ENCODE results near the gene ABHD18. TPM values are rescaled to one million over a fixed set of nuclear protein-coding genes. Genes with fewer than 3 reads are reported as not detected.

Gene ABHD18
- total RNA-seq, 1 donor from 2014 or later, result 14.7 TPM

DNA sequence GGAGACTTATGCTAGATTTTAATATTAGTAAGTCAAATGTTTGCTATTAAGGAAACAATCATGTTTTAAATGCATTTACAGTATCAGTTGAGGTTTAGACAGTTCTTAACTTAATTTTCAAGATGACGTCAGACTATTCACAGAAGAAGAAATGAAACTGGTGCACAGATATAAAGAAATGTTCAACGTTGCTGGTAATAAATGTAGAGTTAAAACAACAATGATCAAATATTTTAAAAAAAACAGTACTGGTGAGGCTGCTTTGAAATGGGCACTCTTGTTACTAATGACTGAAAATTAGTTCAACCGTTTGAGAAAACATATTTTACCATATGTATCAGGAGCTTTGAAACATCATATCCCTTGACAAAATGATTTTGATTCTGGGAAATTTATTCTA lies 44.2 kb downstream of the ABHD18 start:
- no peak overlapping the region for H3K4me3 Mint-ChIP-seq
- H3K9me3 Mint-ChIP-seq, result no peaks in the 10 kb centered on the region
- Histone ChIP-seq H3K27ac (no peak overlapping the region), H3K9me3 (ENCODE audit: low read depth) (no peaks in the 10 kb centered on the region), H3K36me3 (no peaks in the 10 kb centered on the region), H3K4me2 (no peak overlapping the region), H3K4me3 (no peak overlapping the region), H4K20me1 (ENCODE audit: low read depth) (no peaks in the 10 kb centered on the region), H3K79me2 (ENCODE audit: low read depth) (no peaks in the 10 kb centered on the region), H3K27me3 (no peaks in the 10 kb centered on the region), H2AFZ (replicated peaks) (no peak overlapping the region), H3K9ac (no peak overlapping the region), H3K4me1 (no peaks in the 10 kb centered on the region), H3F3A (ENCODE audit: low read depth) (no peaks in the 10 kb centered on the region)
- no peaks in the 10 kb centered on the region for H3K4me1 Mint-ChIP-seq
- H3K27ac Mint-ChIP-seq, result no peak overlapping the region
- peaks cover 14% of the 10 kb centered on the region for H3K36me3 Mint-ChIP-seq
- no peaks in the 10 kb centered on the region for H3K27me3 Mint-ChIP-seq (ENCODE audit: insufficient read depth, low read depth)
- TF ChIP-seq, protein P1, sequence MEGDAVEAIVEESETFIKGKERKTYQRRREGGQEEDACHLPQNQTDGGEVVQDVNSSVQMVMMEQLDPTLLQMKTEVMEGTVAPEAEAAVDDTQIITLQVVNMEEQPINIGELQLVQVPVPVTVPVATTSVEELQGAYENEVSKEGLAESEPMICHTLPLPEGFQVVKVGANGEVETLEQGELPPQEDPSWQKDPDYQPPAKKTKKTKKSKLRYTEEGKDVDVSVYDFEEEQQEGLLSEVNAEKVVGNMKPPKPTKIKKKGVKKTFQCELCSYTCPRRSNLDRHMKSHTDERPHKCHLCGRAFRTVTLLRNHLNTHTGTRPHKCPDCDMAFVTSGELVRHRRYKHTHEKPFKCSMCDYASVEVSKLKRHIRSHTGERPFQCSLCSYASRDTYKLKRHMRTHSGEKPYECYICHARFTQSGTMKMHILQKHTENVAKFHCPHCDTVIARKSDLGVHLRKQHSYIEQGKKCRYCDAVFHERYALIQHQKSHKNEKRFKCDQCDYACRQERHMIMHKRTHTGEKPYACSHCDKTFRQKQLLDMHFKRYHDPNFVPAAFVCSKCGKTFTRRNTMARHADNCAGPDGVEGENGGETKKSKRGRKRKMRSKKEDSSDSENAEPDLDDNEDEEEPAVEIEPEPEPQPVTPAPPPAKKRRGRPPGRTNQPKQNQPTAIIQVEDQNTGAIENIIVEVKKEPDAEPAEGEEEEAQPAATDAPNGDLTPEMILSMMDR (IDR thresholded peaks at IDR 0.05), result no peak
- DNase-seq (ENCODE audit: low spot score), result no peak

DNA sequence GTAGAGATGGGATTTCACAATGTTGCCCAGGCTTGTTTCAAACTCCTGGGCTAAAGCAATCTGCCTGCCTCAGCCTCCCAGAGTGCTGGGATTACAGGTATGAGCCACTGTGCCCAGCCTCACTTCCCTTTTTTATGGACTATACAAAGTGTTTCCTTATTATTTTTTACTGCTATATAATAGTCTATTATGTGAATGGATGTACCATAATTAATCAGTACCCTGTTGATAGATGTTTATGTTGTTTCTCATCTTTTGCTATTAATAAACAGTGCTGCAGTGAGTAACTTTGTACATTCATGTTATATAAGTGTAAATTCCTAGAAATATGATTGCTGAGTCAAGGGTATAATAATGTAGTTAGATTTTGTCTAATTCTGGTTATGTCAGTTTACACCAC lies 60.1 kb downstream of the ABHD18 start:
- Mint-ChIP-seq H3K36me3 (peaks cover 31% of the 10 kb centered on the region), H3K4me1 (no peaks in the 10 kb centered on the region), H3K27me3 (ENCODE audit: insufficient read depth, low read depth) (no peaks in the 10 kb centered on the region), H3K9me3 (no peaks in the 10 kb centered on the region), H3K4me3 (no peak overlapping the region), H3K27ac (no peak overlapping the region)
- H3K9ac ChIP-seq, result no peak overlapping the region
- no peaks in the 10 kb centered on the region for H3K27me3 ChIP-seq
- H3K27ac ChIP-seq, result no peak overlapping the region
- no peak for TF ChIP-seq EZH2 (IDR thresholded peaks at IDR 0.05)
- TF ChIP-seq, protein P1 (IDR thresholded peaks at IDR 0.05), result no peak
- no peak for TF ChIP-seq EZH2phosphoT487 (IDR thresholded peaks at IDR 0.05)
- H3K4me3 ChIP-seq, result no peak overlapping the region
- no peaks in the 10 kb centered on the region for H3F3A ChIP-seq (ENCODE audit: low read depth)
- peaks cover 8% of the 10 kb centered on the region for H3K36me3 ChIP-seq
- no peak for DNase-seq (ENCODE audit: low spot score)
- no peak overlapping the region for H3K4me2 ChIP-seq
- H3K4me1 ChIP-seq, result no peaks in the 10 kb centered on the region
- H3K9me3 ChIP-seq (ENCODE audit: low read depth), result no peaks in the 10 kb centered on the region
- H3K79me2 ChIP-seq (ENCODE audit: low read depth), result no peaks in the 10 kb centered on the region
- no peak overlapping the region for H2AFZ ChIP-seq (replicated peaks)
- no peaks in the 10 kb centered on the region for H4K20me1 ChIP-seq (ENCODE audit: low read depth)

DNA sequence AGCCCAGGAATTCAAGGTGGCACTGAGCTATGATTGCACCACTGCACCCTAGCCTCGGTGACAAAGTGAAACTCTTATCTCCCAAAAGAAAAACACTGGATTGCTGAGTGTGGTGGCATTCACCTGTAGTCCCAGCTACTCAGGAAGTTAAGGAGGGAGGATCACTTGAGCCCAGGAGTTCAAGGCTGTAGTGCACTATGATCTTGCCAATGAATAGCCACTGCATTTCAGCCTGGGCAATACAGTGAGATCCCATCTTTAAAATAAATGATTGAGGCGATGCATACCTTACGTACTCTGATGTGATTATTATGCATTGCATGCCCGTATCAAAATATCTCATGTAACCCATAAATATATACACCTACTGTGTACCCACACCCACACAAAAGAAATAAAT lies 64.7 kb downstream of the ABHD18 start:
- Mint-ChIP-seq H3K27ac (no peak overlapping the region), H3K27me3 (ENCODE audit: insufficient read depth, low read depth) (no peaks in the 10 kb centered on the region), H3K36me3 (peaks cover 19% of the 10 kb centered on the region), H3K4me1 (no peaks in the 10 kb centered on the region), H3K9me3 (no peaks in the 10 kb centered on the region), H3K4me3 (no peak overlapping the region)
- no peak for DNase-seq (ENCODE audit: low spot score)
- Histone ChIP-seq H3K27me3 (no peaks in the 10 kb centered on the region), H3F3A (ENCODE audit: low read depth) (no peaks in the 10 kb centered on the region), H3K4me3 (no peak overlapping the region), H3K4me2 (no peak overlapping the region), H4K20me1 (ENCODE audit: low read depth) (no peaks in the 10 kb centered on the region), H3K9ac (no peak overlapping the region), H3K4me1 (no peaks in the 10 kb centered on the region), H3K36me3 (peaks cover 10% of the 10 kb centered on the region), H2AFZ (replicated peaks) (no peak overlapping the region), H3K79me2 (ENCODE audit: low read depth) (no peaks in the 10 kb centered on the region), H3K9me3 (ENCODE audit: low read depth) (no peaks in the 10 kb centered on the region), H3K27ac (no peak overlapping the region)
- TF ChIP-seq, protein P1 (IDR thresholded peaks at IDR 0.05), result no peak
- TF ChIP-seq EZH2 (IDR thresholded peaks at IDR 0.05) (no peak), EZH2phosphoT487 (IDR thresholded peaks at IDR 0.05) (no peak)

Measured in neural progenitor cell (in vitro differentiated cells).